HG03097 (cell line): ENCODE measurements around the gene MLXIPL.
"Not testable (repeated sequence)": the region's sequence is repeated elsewhere in the genome, so short reads cannot be mapped to it uniquely, and the experiment has no call there.

ENCODE experiments used
- ATAC-seq: cut with Tn5 transposase; IDR thresholded peaks from one replicate; pipeline ENCODE4 v1.9.1; 2021; ENCODE audit not compliant: unreplicated experiment, low FRiP score

MLXIPL gene

GRCh38 chr7:73615886-73616285 is 8.4 kb downstream of the MLXIPL start:
- ATAC-seq, result no peak

GRCh38 chr7:73614937-73615336 is 9.4 kb downstream of the MLXIPL start:
- ATAC-seq, result not testable (repeated sequence)

GRCh38 chr7:73613954-73614735 is 10.2 kb downstream of the MLXIPL start:
- no peak for ATAC-seq

- no peak for ATAC-seq
Measured at GRCh38 chr7:73612598-73613269, 11.6 kb downstream of the MLXIPL start.

- ATAC-seq, result no peak
Measured at GRCh38 chr7:73611017-73611555, 13.2 kb downstream of the MLXIPL start.

- ATAC-seq, result no peak
Measured at GRCh38 chr7:73610105-73610504, 14.2 kb downstream of the MLXIPL start.

- ATAC-seq, result not testable (repeated sequence)
Measured at GRCh38 chr7:73607692-73607983, 16.7 kb downstream of the MLXIPL start.

GRCh38 chr7:73606801-73607691 is 17.3 kb downstream of the MLXIPL start:
- ATAC-seq, result no peak

- ATAC-seq, result no peak
Measured at GRCh38 chr7:73605601-73606220, 18.6 kb downstream of the MLXIPL start.

GRCh38 chr7:73602721-73603651 is 21.3 kb downstream of the MLXIPL start:
- no peak for ATAC-seq

- no peak for ATAC-seq
Measured at GRCh38 chr7:73599916-73600315, 24.4 kb downstream of the MLXIPL start.

- ATAC-seq, result no peak
Measured at GRCh38 chr7:73599151-73599882, 25.0 kb downstream of the MLXIPL start.

- ATAC-seq, result no peak
Measured at GRCh38 chr7:73597978-73598782, 26.1 kb downstream of the MLXIPL start.

- ATAC-seq, result no peak
Measured at GRCh38 chr7:73596191-73597065, 27.9 kb downstream of the MLXIPL start.

- ATAC-seq, result no peak
Measured at GRCh38 chr7:73595358-73595757, 29.0 kb downstream of the MLXIPL start.

- ATAC-seq, result no peak
Measured at GRCh38 chr7:73593207-73594045, 30.9 kb downstream of the MLXIPL start.
